ENCODE data around the gene SOBP. TPM values are rescaled to one million over a fixed set of nuclear protein-coding genes. Genes with fewer than 3 reads are reported as not detected.

The SOBP gene
- total RNA-seq: 10 to 100 TPM in 3 of 4 donors, 1 to 10 TPM in 1; 5.6 to 21.4 (median 18.1) TPM

GRCh38 chr6:107489636-107490565 is at the start of gene SOBP:
SOBP (plus strand) TSS chr6:107490117; CDS start chr6:107490617, 500 bp downstream.
- no peaks in the 10 kb centered on the region for H3K36me3 ChIP-seq
- intact Hi-C loops (cut with DNase I): no loop called here
- TF ChIP-seq, protein P1, sequence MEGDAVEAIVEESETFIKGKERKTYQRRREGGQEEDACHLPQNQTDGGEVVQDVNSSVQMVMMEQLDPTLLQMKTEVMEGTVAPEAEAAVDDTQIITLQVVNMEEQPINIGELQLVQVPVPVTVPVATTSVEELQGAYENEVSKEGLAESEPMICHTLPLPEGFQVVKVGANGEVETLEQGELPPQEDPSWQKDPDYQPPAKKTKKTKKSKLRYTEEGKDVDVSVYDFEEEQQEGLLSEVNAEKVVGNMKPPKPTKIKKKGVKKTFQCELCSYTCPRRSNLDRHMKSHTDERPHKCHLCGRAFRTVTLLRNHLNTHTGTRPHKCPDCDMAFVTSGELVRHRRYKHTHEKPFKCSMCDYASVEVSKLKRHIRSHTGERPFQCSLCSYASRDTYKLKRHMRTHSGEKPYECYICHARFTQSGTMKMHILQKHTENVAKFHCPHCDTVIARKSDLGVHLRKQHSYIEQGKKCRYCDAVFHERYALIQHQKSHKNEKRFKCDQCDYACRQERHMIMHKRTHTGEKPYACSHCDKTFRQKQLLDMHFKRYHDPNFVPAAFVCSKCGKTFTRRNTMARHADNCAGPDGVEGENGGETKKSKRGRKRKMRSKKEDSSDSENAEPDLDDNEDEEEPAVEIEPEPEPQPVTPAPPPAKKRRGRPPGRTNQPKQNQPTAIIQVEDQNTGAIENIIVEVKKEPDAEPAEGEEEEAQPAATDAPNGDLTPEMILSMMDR (IDR thresholded peaks at IDR 0.05): peak in 2 of 6 experiments; percentile 9 to 22
- peak in 1 of 2 donors; percentile 73 for TF ChIP-seq POLR2A (IDR thresholded peaks at IDR 0.05)
- H3K27me3 ChIP-seq: no peaks in the 10 kb centered on the region
- H3K9me3 ChIP-seq: no peaks in the 10 kb centered on the region
- peak within 1 kb of the TSS; percentile 53 to 92 (median 59) for H3K4me3 ChIP-seq (replicated peaks in 1 of 3)
- peaks cover 21 to 30% of the 10 kb centered on the region in 2 donors for H3K4me1 ChIP-seq
- WGBS, 2 donors: 0% methylated on average over 28 to 40 of the region's 130 CpGs
- peak within 1 kb of the TSS; percentile 80 to 92 (median 82) for H3K27ac ChIP-seq
- peak; percentile 51 to 63 for DNase-seq

DNA sequence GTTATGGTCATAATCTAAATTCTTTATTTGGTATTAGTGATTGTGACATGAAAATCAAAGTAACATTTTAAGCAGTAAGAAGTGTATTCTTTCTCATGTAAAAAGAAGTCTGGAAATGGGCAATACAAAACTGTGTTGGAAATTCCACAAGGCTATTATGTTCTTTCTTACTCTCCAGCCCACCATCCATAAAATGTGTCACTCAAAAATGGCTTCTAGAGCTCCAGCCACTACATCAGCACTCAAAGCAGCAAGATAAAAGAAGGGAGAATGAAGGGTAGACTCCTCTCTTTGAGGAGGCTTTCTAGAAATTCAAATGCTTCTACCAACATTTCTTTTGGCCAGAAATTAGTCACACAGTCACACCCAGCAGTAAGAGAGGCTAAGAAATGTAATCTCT is 49.0 kb upstream of the SOBP start:
- intact Hi-C loops (cut with DNase I): no loop called here
- TF ChIP-seq, protein P1 (IDR thresholded peaks at IDR 0.05): no peak
- no peak for TF ChIP-seq POLR2A (IDR thresholded peaks at IDR 0.05)
- H3K9me3 ChIP-seq: no peaks in the 10 kb centered on the region
- no peak overlapping the region for H3K4me3 ChIP-seq (replicated peaks in 1 of 3)
- H3K4me1 ChIP-seq: peaks cover 18 to 41% of the 10 kb centered on the region in 2 donors
- no peaks in the 10 kb centered on the region for H3K27me3 ChIP-seq
- H3K36me3 ChIP-seq: no peaks in the 10 kb centered on the region
- DNase-seq: no peak
- H3K27ac ChIP-seq: no peak overlapping the region

DNA sequence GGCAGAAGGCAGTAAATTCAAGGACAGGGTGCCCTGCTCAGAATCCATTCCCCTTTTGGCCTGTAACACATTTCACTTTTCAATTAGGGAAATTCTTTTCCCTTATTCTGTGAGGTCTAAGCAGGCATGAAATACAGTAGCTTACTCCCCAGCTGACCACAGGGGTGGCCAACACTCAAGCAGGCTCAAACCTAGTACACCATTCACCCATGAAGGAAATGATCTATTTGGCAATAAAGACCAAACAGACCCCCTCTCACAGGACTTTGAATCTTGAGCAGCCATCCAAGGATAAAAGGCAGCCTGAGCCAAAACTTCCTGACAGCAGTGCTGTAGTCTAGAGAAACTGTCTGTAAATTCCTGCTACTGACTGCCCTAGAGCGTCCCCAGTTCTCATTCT is 48.2 kb upstream of the SOBP start:
- H3K27ac ChIP-seq: peak overlapping the region in 1 of 3 donors; percentile 35
- no peak for TF ChIP-seq POLR2A (IDR thresholded peaks at IDR 0.05)
- TF ChIP-seq, protein P1 (IDR thresholded peaks at IDR 0.05): no peak
- no peaks in the 10 kb centered on the region for H3K9me3 ChIP-seq
- no peak overlapping the region for H3K4me3 ChIP-seq (replicated peaks in 1 of 3)
- peaks cover 14 to 37% of the 10 kb centered on the region in 2 donors for H3K4me1 ChIP-seq
- no peaks in the 10 kb centered on the region for H3K27me3 ChIP-seq
- 42 to 54% methylated on average over 1 of the region's 1 CpG for WGBS, 2 donors
- peak; percentile 60 to 64 for DNase-seq
- intact Hi-C loops (cut with DNase I): no loop called here
- H3K36me3 ChIP-seq: no peaks in the 10 kb centered on the region

- Histone ChIP-seq H3K4me3 (replicated peaks in 1 of 3) (no peak overlapping the region), H3K27me3 (no peaks in the 10 kb centered on the region), H3K27ac (no peak overlapping the region), H3K36me3 (no peaks in the 10 kb centered on the region), H3K9me3 (no peaks in the 10 kb centered on the region), H3K4me1 (peaks cover 14 to 30% of the 10 kb centered on the region in 2 donors)
- intact Hi-C loops (cut with DNase I): no loop called here
- no peak for TF ChIP-seq POLR2A (IDR thresholded peaks at IDR 0.05)
- TF ChIP-seq, protein P1 (IDR thresholded peaks at IDR 0.05): no peak
- 93 to 95% methylated on average over 2 of the region's 2 CpGs for WGBS, 2 donors
- DNase-seq: no peak
Measured at GRCh38 chr6:107442938-107443607, 46.8 kb upstream of the SOBP start.

Data from thyroid gland (tissue), 4 donors.